Endothelial cell of umbilical vein (primary cell): ENCODE measurements around the gene ZNG1A.
"Not testable (repeated sequence)": the region's sequence is repeated elsewhere in the genome, so short reads cannot be mapped to it uniquely, and the experiment has no call there.

Experiments
- CTCF ChIP-seq, 2 donors: IDR thresholded peaks; 1 replicate in 1 of 2; 2 replicates in 1 of 2; pipeline ENCODE4 v1.5.1; 2011; ENCODE audit warnings: low read length in 2 of 2, mild to moderate bottlenecking in 2 of 2, moderate library complexity in 2 of 2, control low read depth in 1 of 2, inconsistent platforms in 1 of 2, low read depth in 1 of 2; ENCODE audit not compliant: insufficient read depth in 1 of 2; ENCODE audit errors: extremely low read depth in 1 of 2
- EZH2 ChIP-seq: IDR thresholded peaks from 2 replicates; pipeline ENCODE4 v1.6.1; 2012; ENCODE audit warnings: borderline replicate concordance, low read depth, mild to moderate bottlenecking, moderate library complexity, low read length, inconsistent platforms; ENCODE audit not compliant: severe bottlenecking
- GATA2 ChIP-seq: IDR thresholded peaks from 2 replicates; pipeline ENCODE4 v1.7.0; 2011; ENCODE audit warnings: low read depth, mild to moderate bottlenecking, moderate library complexity, mixed read lengths, low read length; ENCODE audit not compliant: insufficient read length, insufficient read depth
- JUN ChIP-seq: IDR thresholded peaks from 2 replicates; pipeline ENCODE4 v1.6.1; 2011; ENCODE audit warnings: borderline replicate concordance, low read depth; ENCODE audit not compliant: insufficient read length, insufficient read depth
- MYC ChIP-seq: IDR thresholded peaks from one replicate; pipeline ENCODE4 v1.6.1; 2011; ENCODE audit warnings: mild to moderate bottlenecking, low read depth, low read length
- POLR2A ChIP-seq: IDR thresholded peaks from 2 replicates; pipeline ENCODE4 v1.6.1; 2012; ENCODE audit warnings: low read depth, mild to moderate bottlenecking, control low read depth, low read length
- POLR2AphosphoS5 ChIP-seq: IDR thresholded peaks from 2 replicates; pipeline ENCODE4 v1.6.1; 2012; ENCODE audit warnings: low read depth, mild to moderate bottlenecking, control low read depth, low read length, moderate library complexity; ENCODE audit not compliant: insufficient read depth
- TF ChIP-seq, protein P1 (sequence below): IDR thresholded peaks from 2 replicates; pipeline ENCODE4 v1.6.1; 2011; ENCODE audit not compliant: insufficient read depth, insufficient read length

GRCh38 chr9:99867-100266, 79.0 kb downstream of the ZNG1A start:
- not testable (repeated sequence) for TF ChIP-seq POLR2A; CTCF (IDR thresholded peaks at IDR 0.05; ENCODE audit: extremely low read depth in 1 of 2, insufficient read depth in 1 of 2, low read depth in 1 of 2, low read length in 2 of 2); EZH2; JUN; MYC; POLR2AphosphoS5; GATA2
- TF ChIP-seq, protein P1, sequence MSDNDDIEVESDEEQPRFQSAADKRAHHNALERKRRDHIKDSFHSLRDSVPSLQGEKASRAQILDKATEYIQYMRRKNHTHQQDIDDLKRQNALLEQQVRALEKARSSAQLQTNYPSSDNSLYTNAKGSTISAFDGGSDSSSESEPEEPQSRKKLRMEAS = not testable (repeated sequence)
